ENCODE results near the gene LDLRAD4.
"Not testable (repeated sequence)": the region's sequence is repeated elsewhere in the genome, so short reads cannot be mapped to it uniquely, and the experiment has no call there.

LDLRAD4 gene

GRCh38 chr18:13640266-13640860 is 421.8 kb downstream of the LDLRAD4 start:
- DNase-seq (ENCODE audit: low read depth in 2 of 2, low spot score in 1 of 2) = no peak

GRCh38 chr18:13641551-13642439 is 423.2 kb downstream of the LDLRAD4 start:
- no peak for DNase-seq (ENCODE audit: low read depth in 2 of 2, low spot score in 1 of 2)

GRCh38 chr18:13642440-13642827 is 423.9 kb downstream of the LDLRAD4 start:
- no peak for DNase-seq (ENCODE audit: low read depth in 2 of 2, low spot score in 1 of 2)

GRCh38 chr18:13643261-13643751 is 424.7 kb downstream of the LDLRAD4 start:
- DNase-seq (ENCODE audit: low read depth in 2 of 2, low spot score in 1 of 2) = no peak

GRCh38 chr18:13645093-13645492 is 426.5 kb downstream of the LDLRAD4 start:
- no peak for DNase-seq (ENCODE audit: low read depth in 2 of 2, low spot score in 1 of 2)

GRCh38 chr18:13646633-13647032 is 428.1 kb downstream of the LDLRAD4 start:
- no peak for DNase-seq (ENCODE audit: low read depth in 2 of 2, low spot score in 1 of 2)

GRCh38 chr18:13647761-13648160 is 429.2 kb downstream of the LDLRAD4 start:
- no peak for DNase-seq (ENCODE audit: low read depth in 2 of 2, low spot score in 1 of 2)

GRCh38 chr18:13649397-13650390 is 431.1 kb downstream of the LDLRAD4 start:
- DNase-seq (ENCODE audit: low read depth in 2 of 2, low spot score in 1 of 2) = no peak

- DNase-seq (ENCODE audit: low read depth in 2 of 2, low spot score in 1 of 2) = no peak
These were observed 435.3 kb downstream of the LDLRAD4 start for GRCh38 chr18:13653746-13654433.

GRCh38 chr18:13657974-13658373 is 439.4 kb downstream of the LDLRAD4 start:
- no peak for DNase-seq (ENCODE audit: low read depth in 2 of 2, low spot score in 1 of 2)

- no peak for DNase-seq (ENCODE audit: low read depth in 2 of 2, low spot score in 1 of 2)
These were observed 440.1 kb downstream of the LDLRAD4 start for GRCh38 chr18:13658436-13659204.

GRCh38 chr18:13660510-13660909 is 441.9 kb downstream of the LDLRAD4 start:
- DNase-seq (ENCODE audit: low read depth in 2 of 2, low spot score in 1 of 2) = no peak

GRCh38 chr18:13661051-13661778 is 442.7 kb downstream of the LDLRAD4 start:
- no peak for DNase-seq (ENCODE audit: low read depth in 2 of 2, low spot score in 1 of 2)

GRCh38 chr18:13661779-13662256 is 443.3 kb downstream of the LDLRAD4 start:
- DNase-seq (ENCODE audit: low read depth in 2 of 2, low spot score in 1 of 2) = no peak

- DNase-seq (ENCODE audit: low read depth in 2 of 2, low spot score in 1 of 2) = no peak
These were observed 454.1 kb downstream of the LDLRAD4 start for GRCh38 chr18:13672657-13673056.

GRCh38 chr18:13676471-13676870 is 457.9 kb downstream of the LDLRAD4 start:
- no peak for DNase-seq (ENCODE audit: low read depth in 2 of 2, low spot score in 1 of 2)

GRCh38 chr18:13677350-13677749 is 458.8 kb downstream of the LDLRAD4 start:
- not testable (repeated sequence) for DNase-seq (ENCODE audit: low read depth in 2 of 2, low spot score in 1 of 2)

- DNase-seq (ENCODE audit: low read depth in 2 of 2, low spot score in 1 of 2) = no peak
These were observed 462.1 kb downstream of the LDLRAD4 start for GRCh38 chr18:13680612-13681011.

GRCh38 chr18:13681701-13682100 is 463.1 kb downstream of the LDLRAD4 start:
- no peak for DNase-seq (ENCODE audit: low read depth in 2 of 2, low spot score in 1 of 2)

All from stimulated activated CD8-positive, alpha-beta memory T cell treated with anti-CD3 and anti-CD28 coated beads, Interleukin-4, amount 100 ng/mL, for 4 hours (primary cell).